A549 (cell line): ENCODE results near the gene SH3GL2. TPM values are rescaled to one million over a fixed set of nuclear protein-coding genes. Genes with fewer than 3 reads are reported as not detected.

ENCODE experiments used
- ATAC-seq, 2 experiments: fragments of 200-7000 bp in 1 of 2; fragments of >200 bp in 1 of 2; cut with Nextera tagmentation in 1 of 2; cut with Tn5 transposase in 1 of 2; 3 replicates each; pipeline versions ENCODE4 v1.8.0 to v1.9.1; 2018 to 2020; ENCODE audit warnings: mild to moderate bottlenecking in 1 of 2, moderate library complexity in 1 of 2
- CTCF ChIA-PET: fragments of 300-600 bp; sonication (Branson Sonifier 250); formaldehyde crosslinking; extraction: SDS; loops from one replicate; lab custom pipeline; 2021; ENCODE audit warnings: antibody characterized with exemption, inconsistent platforms; lab: Yijun Ruan, JAX
- POLR2A ChIA-PET: fragments of 350-600 bp; formaldehyde crosslinking; extraction: SDS; loops from one replicate; lab custom pipeline; 2021; ENCODE audit warnings: antibody characterized with exemption, inconsistent platforms; lab: Yijun Ruan, JAX
- DNase-seq, 2 experiments: peaks; one replicate each; pipeline versions ENCODE4 v3.0.0 to v3.0.0-alpha.2; 2011 to 2016; ENCODE audit warnings: low read depth in 1 of 2, low spot score in 1 of 2
- FAIRE-seq: peaks from 2 replicates; lab custom pipeline; 2011; peaks lifted over from hg19 to GRCh38; lab: Jason Lieb, UNC
- H3K27ac ChIP-seq, 2 experiments: fragments of >200 bp; sonication (Bioruptor Twin); formaldehyde crosslinking; 3 replicates each; pipeline ENCODE4 v1.5.1; 2016 to 2017
- H3K4me1 ChIP-seq: fragments of >200 bp; sonication (Bioruptor Twin); formaldehyde crosslinking; 3 replicates; pipeline ENCODE4 v1.6.1; 2016
- H3K4me2 ChIP-seq: fragments of >200 bp; sonication (Bioruptor Twin); formaldehyde crosslinking; 3 replicates; pipeline ENCODE4 v1.6.1; 2016
- H3K4me3 ChIP-seq: fragments of >200 bp; sonication (Bioruptor Twin); formaldehyde crosslinking; 3 replicates; pipeline ENCODE4 v1.5.1; 2016
- H3K9me3 ChIP-seq: fragments of >200 bp; sonication (Bioruptor Twin); formaldehyde crosslinking; 3 replicates; pipeline ENCODE4 v1.6.1; 2016
- ATOH8 ChIP-seq: fragments of 250-450 bp; sonication (Bioruptor Pico); IDR thresholded peaks from 2 replicates; pipeline ENCODE4 v1.5.0; 2020; ENCODE audit warnings: low read depth, mild to moderate bottlenecking, moderate library complexity
- HES2 ChIP-seq: fragments of >200 bp; sonication (Bioruptor Twin); formaldehyde crosslinking; IDR thresholded peaks from 2 replicates; pipeline ENCODE4 v1.6.1; 2016
- KDM1A ChIP-seq: fragments of 200-600 bp; sonication (generic); IDR thresholded peaks from 2 replicates; pipeline ENCODE4 v1.6.1; 2016; ENCODE audit warnings: low read depth, mild to moderate bottlenecking
- SMC3 ChIP-seq: fragments of >200 bp; sonication (Bioruptor Twin); formaldehyde crosslinking; IDR thresholded peaks from 3 replicates; pipeline ENCODE4 v1.6.1; 2018; ENCODE audit warnings: inconsistent platforms
- WGBS: methylation state at CpG from one replicate; pipeline ENCODE4 v1.1.6; 2017; ENCODE audit errors: missing lambda C conversion rate; 5-methylcytosine and 5-hydroxymethylcytosine counted together
- polyA plus RNA-seq, 4 experiments: library from polyadenylated mRNA; depleted of rRNA in 3 of 4; stranded (reverse); fragments of >200 nt; fragmentation: RNase III in 1 of 4; extraction: RNeasy Plus Mini Kit Qiagen cat#74134 plus additional on column Dnase treatment in 1 of 4; gene quantifications; 2 replicates in 3 of 4; 3 replicates in 1 of 4; pipeline ENCODE4 v1.2.3, GENCODE V29; 2011 to 2017

SH3GL2 gene
- polyA plus RNA-seq, 2 of the 4 experiments (the other 2 are of a cell fraction): 0.03 TPM

GRCh38 chr9:17839776-17840175 lies 260.9 kb downstream of the SH3GL2 start:
- CTCF ChIA-PET: interaction anchor here (0.6 to 3.3 kb wide), 3 partner anchors 22 to 416 kb away, joined by 3 to 16 read pairs (median 3); no protein-coding TSS in a partner anchor
- no peak for TF ChIP-seq SMC3
- TF ChIP-seq, all 56 proteins: peak for 0
- Histone ChIP-seq H3K4me2 (no peak overlapping the region), H3K9me3 (no peaks in the 10 kb centered on the region), H3K27ac (no peak overlapping the region), H3K4me1 (no peaks in the 10 kb centered on the region), H3K4me3 (no peak overlapping the region)
- 8% methylated on average over 5 of the region's 5 CpGs for WGBS
- FAIRE-seq: no peak
- POLR2A ChIA-PET: no interaction called here
- DNase-seq: no peak
- no peak for ATAC-seq

GRCh38 chr9:17843236-17843635 lies 264.4 kb downstream of the SH3GL2 start:
- H3K9me3 ChIP-seq: no peaks in the 10 kb centered on the region
- no peak overlapping the region for H3K27ac ChIP-seq
- FAIRE-seq (no peak), ATAC-seq (no peak), DNase-seq (no peak)
- ChIA-PET POLR2A (no interaction called here), CTCF (interaction anchor here (1.8 kb wide), 1 partner anchor 32 kb away, joined by 5 read pairs; no protein-coding TSS in a partner anchor)
- no peak overlapping the region for H3K4me3 ChIP-seq
- H3K4me1 ChIP-seq: no peaks in the 10 kb centered on the region
- TF ChIP-seq ATOH8 (CRISPR knock-in tag): no peak
- TF ChIP-seq KDM1A: no peak
- no peak for TF ChIP-seq HES2
- no peak overlapping the region for H3K4me2 ChIP-seq
- 33% methylated on average over 1 of the region's 1 CpG for WGBS
